ENCODE results near the gene THAP3. TPM values are rescaled to one million over a fixed set of nuclear protein-coding genes. Genes with fewer than 3 reads are reported as not detected.

The THAP3 gene
- polyA plus RNA-seq, 1 donor from 2014 or later: 51.5 TPM

DNA sequence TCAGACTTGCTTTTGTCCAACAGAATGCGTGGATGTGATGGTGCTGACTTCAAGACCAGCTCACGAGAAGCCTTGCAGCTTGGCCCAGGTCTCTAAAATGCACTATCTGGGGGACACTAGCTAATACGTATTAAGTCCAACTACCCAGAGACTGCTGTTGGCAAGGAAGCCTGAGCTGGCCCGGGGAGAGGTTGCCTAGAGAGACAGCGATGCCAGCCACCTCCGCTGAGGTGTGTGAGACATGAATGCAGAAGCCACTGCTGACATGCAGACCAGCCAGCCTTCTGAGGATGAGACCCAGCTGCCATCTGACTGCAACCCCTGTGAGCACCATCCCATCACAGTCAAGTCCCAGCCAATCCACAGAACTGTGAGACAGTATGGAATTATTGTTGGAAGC, 32.5 kb downstream of the THAP3 start:
- H3K4me2 ChIP-seq (ENCODE audit: low read length): no peak overlapping the region
- no peaks in the 10 kb centered on the region for H3K9me3 ChIP-seq (ENCODE audit: low read length)
- H3K79me2 ChIP-seq (replicated peaks; ENCODE audit: insufficient read depth, low read length): no peaks in the 10 kb centered on the region
- H3K4me3 ChIP-seq (ENCODE audit: low read length): no peak overlapping the region
- no peak overlapping the region for H3K9ac ChIP-seq (ENCODE audit: low read length)
- H3K27me3 ChIP-seq (ENCODE audit: insufficient read depth, low read depth, low read length): no peaks in the 10 kb centered on the region
- H4K20me1 ChIP-seq (ENCODE audit: insufficient read depth): no peaks in the 10 kb centered on the region
- TF ChIP-seq SMC3 (conservative IDR thresholded peaks at IDR 0.05; ENCODE audit: poor library complexity) (no peak), RAD21 (conservative IDR thresholded peaks at IDR 0.05) (no peak), MXI1 (conservative IDR thresholded peaks at IDR 0.05; ENCODE audit: poor library complexity, severe bottlenecking) (no peak), EZH2 (IDR thresholded peaks at IDR 0.05; ENCODE audit: borderline replicate concordance, insufficient read depth, low read length, poor library complexity, severe bottlenecking) (no peak), EP300 (conservative IDR thresholded peaks at IDR 0.05; ENCODE audit: poor library complexity, severe bottlenecking) (no peak)
- TF ChIP-seq, protein P1, sequence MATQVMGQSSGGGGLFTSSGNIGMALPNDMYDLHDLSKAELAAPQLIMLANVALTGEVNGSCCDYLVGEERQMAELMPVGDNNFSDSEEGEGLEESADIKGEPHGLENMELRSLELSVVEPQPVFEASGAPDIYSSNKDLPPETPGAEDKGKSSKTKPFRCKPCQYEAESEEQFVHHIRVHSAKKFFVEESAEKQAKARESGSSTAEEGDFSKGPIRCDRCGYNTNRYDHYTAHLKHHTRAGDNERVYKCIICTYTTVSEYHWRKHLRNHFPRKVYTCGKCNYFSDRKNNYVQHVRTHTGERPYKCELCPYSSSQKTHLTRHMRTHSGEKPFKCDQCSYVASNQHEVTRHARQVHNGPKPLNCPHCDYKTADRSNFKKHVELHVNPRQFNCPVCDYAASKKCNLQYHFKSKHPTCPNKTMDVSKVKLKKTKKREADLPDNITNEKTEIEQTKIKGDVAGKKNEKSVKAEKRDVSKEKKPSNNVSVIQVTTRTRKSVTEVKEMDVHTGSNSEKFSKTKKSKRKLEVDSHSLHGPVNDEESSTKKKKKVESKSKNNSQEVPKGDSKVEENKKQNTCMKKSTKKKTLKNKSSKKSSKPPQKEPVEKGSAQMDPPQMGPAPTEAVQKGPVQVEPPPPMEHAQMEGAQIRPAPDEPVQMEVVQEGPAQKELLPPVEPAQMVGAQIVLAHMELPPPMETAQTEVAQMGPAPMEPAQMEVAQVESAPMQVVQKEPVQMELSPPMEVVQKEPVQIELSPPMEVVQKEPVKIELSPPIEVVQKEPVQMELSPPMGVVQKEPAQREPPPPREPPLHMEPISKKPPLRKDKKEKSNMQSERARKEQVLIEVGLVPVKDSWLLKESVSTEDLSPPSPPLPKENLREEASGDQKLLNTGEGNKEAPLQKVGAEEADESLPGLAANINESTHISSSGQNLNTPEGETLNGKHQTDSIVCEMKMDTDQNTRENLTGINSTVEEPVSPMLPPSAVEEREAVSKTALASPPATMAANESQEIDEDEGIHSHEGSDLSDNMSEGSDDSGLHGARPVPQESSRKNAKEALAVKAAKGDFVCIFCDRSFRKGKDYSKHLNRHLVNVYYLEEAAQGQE (IDR thresholded peaks at IDR 0.05; ENCODE audit: borderline replicate concordance): no peak
- TF ChIP-seq, protein P2, sequence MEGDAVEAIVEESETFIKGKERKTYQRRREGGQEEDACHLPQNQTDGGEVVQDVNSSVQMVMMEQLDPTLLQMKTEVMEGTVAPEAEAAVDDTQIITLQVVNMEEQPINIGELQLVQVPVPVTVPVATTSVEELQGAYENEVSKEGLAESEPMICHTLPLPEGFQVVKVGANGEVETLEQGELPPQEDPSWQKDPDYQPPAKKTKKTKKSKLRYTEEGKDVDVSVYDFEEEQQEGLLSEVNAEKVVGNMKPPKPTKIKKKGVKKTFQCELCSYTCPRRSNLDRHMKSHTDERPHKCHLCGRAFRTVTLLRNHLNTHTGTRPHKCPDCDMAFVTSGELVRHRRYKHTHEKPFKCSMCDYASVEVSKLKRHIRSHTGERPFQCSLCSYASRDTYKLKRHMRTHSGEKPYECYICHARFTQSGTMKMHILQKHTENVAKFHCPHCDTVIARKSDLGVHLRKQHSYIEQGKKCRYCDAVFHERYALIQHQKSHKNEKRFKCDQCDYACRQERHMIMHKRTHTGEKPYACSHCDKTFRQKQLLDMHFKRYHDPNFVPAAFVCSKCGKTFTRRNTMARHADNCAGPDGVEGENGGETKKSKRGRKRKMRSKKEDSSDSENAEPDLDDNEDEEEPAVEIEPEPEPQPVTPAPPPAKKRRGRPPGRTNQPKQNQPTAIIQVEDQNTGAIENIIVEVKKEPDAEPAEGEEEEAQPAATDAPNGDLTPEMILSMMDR (IDR thresholded peaks at IDR 0.05; ENCODE audit: poor library complexity, severe bottlenecking): no peak
- H3K27ac ChIP-seq (ENCODE audit: low read length): no peak overlapping the region
- H3K9me2 ChIP-seq (ENCODE audit: insufficient read depth, low read length): no peaks in the 10 kb centered on the region
- no peaks in the 10 kb centered on the region for H3F3A ChIP-seq (ENCODE audit: insufficient read depth, low read length, poor library complexity, severe bottlenecking)
- H3K36me3 ChIP-seq (ENCODE audit: insufficient read depth, low read length): no peaks in the 10 kb centered on the region
- no peak overlapping the region for H2AFZ ChIP-seq (ENCODE audit: low read depth, low read length)

DNA sequence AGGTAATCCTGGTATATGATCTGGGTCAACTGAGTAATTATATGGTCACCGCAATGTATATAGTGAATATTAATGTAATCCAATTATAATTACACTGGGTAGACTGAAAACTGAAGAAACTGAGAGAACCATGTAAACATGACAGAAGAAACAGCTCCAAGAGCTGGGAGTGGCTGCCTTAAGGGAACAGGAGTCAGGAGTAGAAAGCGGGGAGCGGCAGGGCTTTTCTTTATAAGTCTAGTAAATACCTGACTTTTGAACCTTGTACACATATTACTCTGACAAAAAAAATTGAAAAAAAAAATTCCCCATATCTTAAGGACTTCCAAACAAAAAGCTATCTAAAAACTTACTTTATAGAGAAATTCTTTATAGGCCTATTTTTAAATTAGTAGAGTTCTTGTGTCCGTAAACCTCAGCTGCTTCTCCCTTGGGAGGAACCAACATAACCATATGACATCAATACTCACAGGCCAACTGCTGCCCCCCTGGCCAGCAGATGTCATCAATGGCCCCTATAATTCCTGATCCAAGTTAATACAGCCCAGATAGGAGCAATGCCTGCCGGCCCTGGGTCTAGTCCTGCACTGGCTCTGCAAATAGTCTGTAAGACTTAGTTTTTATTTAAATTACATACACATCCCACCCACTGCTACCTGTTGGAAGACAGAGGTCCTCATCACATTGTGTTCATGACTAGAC, 33.8 kb downstream of the THAP3 start:
- Histone ChIP-seq H3K27me3 (ENCODE audit: insufficient read depth, low read depth, low read length) (no peaks in the 10 kb centered on the region), H2AFZ (ENCODE audit: low read depth, low read length) (no peak overlapping the region), H3K9me2 (ENCODE audit: insufficient read depth, low read length) (no peaks in the 10 kb centered on the region), H3K27ac (ENCODE audit: low read length) (no peak overlapping the region), H3K4me3 (ENCODE audit: low read length) (no peak overlapping the region), H3K36me3 (ENCODE audit: insufficient read depth, low read length) (no peaks in the 10 kb centered on the region), H3K4me2 (ENCODE audit: low read length) (no peak overlapping the region), H3K9me3 (ENCODE audit: low read length) (no peaks in the 10 kb centered on the region), H3K79me2 (replicated peaks; ENCODE audit: insufficient read depth, low read length) (no peaks in the 10 kb centered on the region), H4K20me1 (ENCODE audit: insufficient read depth) (no peaks in the 10 kb centered on the region), H3F3A (ENCODE audit: insufficient read depth, low read length, poor library complexity, severe bottlenecking) (no peaks in the 10 kb centered on the region), H3K9ac (ENCODE audit: low read length) (no peak overlapping the region)
- no peak for TF ChIP-seq TAF1 (IDR thresholded peaks at IDR 0.05; ENCODE audit: low read depth)
- no peak for TF ChIP-seq RAD21 (conservative IDR thresholded peaks at IDR 0.05)
- TF ChIP-seq POLR2AphosphoS5 (IDR thresholded peaks at IDR 0.05): no peak
- TF ChIP-seq, protein P2 (IDR thresholded peaks at IDR 0.05; ENCODE audit: poor library complexity, severe bottlenecking): no peak
- no peak for TF ChIP-seq MXI1 (conservative IDR thresholded peaks at IDR 0.05; ENCODE audit: poor library complexity, severe bottlenecking)
- no peak for TF ChIP-seq EZH2 (IDR thresholded peaks at IDR 0.05; ENCODE audit: borderline replicate concordance, insufficient read depth, low read length, poor library complexity, severe bottlenecking)
- TF ChIP-seq, protein P1 (IDR thresholded peaks at IDR 0.05; ENCODE audit: borderline replicate concordance): no peak
- TF ChIP-seq EP300 (conservative IDR thresholded peaks at IDR 0.05; ENCODE audit: poor library complexity, severe bottlenecking): no peak
- no peak for TF ChIP-seq SMC3 (conservative IDR thresholded peaks at IDR 0.05; ENCODE audit: poor library complexity)
